ENCODE measurements around the gene CHML. TPM values are rescaled to one million over a fixed set of nuclear protein-coding genes. Genes with fewer than 3 reads are reported as not detected.

CHML gene
- total RNA-seq, 1 experiment from 2014 or later, result 19.3 TPM

DNA sequence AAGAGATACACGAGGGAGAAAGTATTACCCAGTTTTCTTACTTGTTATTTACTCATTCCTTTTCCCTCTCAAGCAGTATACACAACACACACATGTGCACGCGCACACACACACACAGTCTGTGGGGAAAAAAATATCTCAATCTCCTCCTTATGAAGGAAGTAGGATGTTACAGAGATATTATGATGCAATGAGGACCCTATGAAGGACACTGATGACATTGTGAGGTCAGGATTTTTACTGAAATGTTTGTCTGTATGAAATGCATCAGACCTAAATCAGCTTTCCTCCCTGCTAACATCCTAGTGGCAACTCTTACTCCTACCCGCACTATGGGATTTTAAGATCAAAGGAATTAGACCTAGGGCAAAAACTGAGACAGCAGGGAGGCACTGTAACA lies 11.8 kb upstream of the CHML start, which contains the start of gene WDR64:
WDR64 (plus strand) TSS at position 270 of the 400 bp plus-strand sequence. CDS start 204 bp downstream, outside the sequence.
- no peak for ATAC-seq
- ChIA-PET POLR2A (no interaction called here), CTCF (no interaction called here)
- Histone ChIP-seq H3K36me3 (ENCODE audit: control insufficient read depth, insufficient read depth, low read length) (no peaks in the 10 kb centered on the region), H3K27ac (ENCODE audit: low read length) (no peak within 1 kb of the TSS), H3K4me1 (ENCODE audit: control insufficient read depth, insufficient read depth, low read length) (no peaks in the 10 kb centered on the region), H3K4me3 (ENCODE audit: low read depth in 2 of 2, low read length in 2 of 2) (no peak within 1 kb of the TSS), H3K9me3 (ENCODE audit: control insufficient read depth, insufficient read depth, low read depth, low read length) (no peaks in the 10 kb centered on the region), H3K27me3 (ENCODE audit: control insufficient read depth, insufficient read depth, low read length) (no peaks in the 10 kb centered on the region)
- TF ChIP-seq TCF7L2 (IDR thresholded peaks at IDR 0.05; ENCODE audit: low read depth, low read length) (no peak), POLR2AphosphoS5 (IDR thresholded peaks at IDR 0.05; ENCODE audit: low read depth, low read length) (no peak), SIN3A (IDR thresholded peaks at IDR 0.05; ENCODE audit: borderline replicate concordance, insufficient read depth, low read depth, low read length) (no peak), REST (IDR thresholded peaks at IDR 0.05; ENCODE audit: insufficient read depth in 1 of 2, low read depth in 2 of 2, low read length in 1 of 2) (no peak), CTCF (IDR thresholded peaks at IDR 0.05) (no peak)
- DNase-seq (ENCODE audit: low read depth, low spot score), result no peak
- no TSS peak for BruUV-seq (replicated peaks)
- in situ Hi-C loops (cut with HindIII; ENCODE audit: low pct_unique_long_range_greater_than_20kb, low sequenced_read_pairs), result no loop called here
- intact Hi-C loops (cut with micrococcal nuclease; ENCODE audit: unreplicated experiment), result no loop called here

DNA sequence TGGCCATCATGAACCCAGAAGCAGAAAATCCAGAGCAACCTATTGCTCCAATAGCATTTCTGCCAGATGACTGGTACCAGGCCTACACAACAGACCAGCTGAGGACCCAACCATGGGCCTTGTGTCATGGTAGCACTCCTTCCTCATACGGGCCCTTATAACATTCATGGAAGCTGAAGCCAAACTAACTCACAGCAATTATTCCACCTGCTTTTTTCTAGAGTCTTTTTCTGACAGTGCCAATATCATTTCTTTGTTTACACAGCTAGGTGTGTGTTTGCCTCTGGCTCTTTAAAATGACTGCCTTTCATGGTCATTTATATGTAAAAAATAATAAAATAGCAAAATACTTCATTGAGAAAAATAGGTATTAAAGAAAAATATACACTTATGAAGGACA lies 8.0 kb upstream of the CHML start:
- CTCF ChIA-PET, result no interaction called here
- POLR2A ChIA-PET, result no interaction called here
- BruUV-seq (replicated peaks), result no TSS peak

More for the DNA sequence above, 8.0 kb upstream of the CHML start:
- Histone ChIP-seq H3K27me3 (ENCODE audit: control insufficient read depth, insufficient read depth, low read length) (no peaks in the 10 kb centered on the region), H3K4me3 (ENCODE audit: low read depth in 2 of 2, low read length in 2 of 2) (no peak overlapping the region), H3K27ac (ENCODE audit: low read length) (no peak overlapping the region), H3K36me3 (ENCODE audit: control insufficient read depth, insufficient read depth, low read length) (no peaks in the 10 kb centered on the region), H3K9me3 (ENCODE audit: control insufficient read depth, insufficient read depth, low read depth, low read length) (no peaks in the 10 kb centered on the region), H3K4me1 (ENCODE audit: control insufficient read depth, insufficient read depth, low read length) (no peaks in the 10 kb centered on the region)
- in situ Hi-C loops (cut with HindIII; ENCODE audit: low pct_unique_long_range_greater_than_20kb, low sequenced_read_pairs) (no loop called here), intact Hi-C loops (cut with micrococcal nuclease; ENCODE audit: unreplicated experiment) (no loop called here)
- TF ChIP-seq CTCF (IDR thresholded peaks at IDR 0.05), result no peak
- TF ChIP-seq SIN3A (IDR thresholded peaks at IDR 0.05; ENCODE audit: borderline replicate concordance, insufficient read depth, low read depth, low read length), result no peak
- TF ChIP-seq TCF7L2 (IDR thresholded peaks at IDR 0.05; ENCODE audit: low read depth, low read length), result no peak
- TF ChIP-seq REST (IDR thresholded peaks at IDR 0.05; ENCODE audit: insufficient read depth in 1 of 2, low read depth in 2 of 2, low read length in 1 of 2), result no peak
- no peak for ATAC-seq
- no peak for DNase-seq (ENCODE audit: low read depth, low spot score)

Data from Panc1 (cell line).